ENCODE data around the gene SESTD1. TPM values are rescaled to one million over a fixed set of nuclear protein-coding genes. Genes with fewer than 3 reads are reported as not detected.
A peak's percentile ranks its signal among the peaks of the same experiment; 100 is the strongest.
"Not testable (repeated sequence)": the region's sequence is repeated elsewhere in the genome, so short reads cannot be mapped to it uniquely, and the experiment has no call there.

SESTD1 gene
- total and polyA plus RNA-seq, 7 experiments from 2014 or later = 1.2 to 23.2 (median 7.8) TPM

DNA sequence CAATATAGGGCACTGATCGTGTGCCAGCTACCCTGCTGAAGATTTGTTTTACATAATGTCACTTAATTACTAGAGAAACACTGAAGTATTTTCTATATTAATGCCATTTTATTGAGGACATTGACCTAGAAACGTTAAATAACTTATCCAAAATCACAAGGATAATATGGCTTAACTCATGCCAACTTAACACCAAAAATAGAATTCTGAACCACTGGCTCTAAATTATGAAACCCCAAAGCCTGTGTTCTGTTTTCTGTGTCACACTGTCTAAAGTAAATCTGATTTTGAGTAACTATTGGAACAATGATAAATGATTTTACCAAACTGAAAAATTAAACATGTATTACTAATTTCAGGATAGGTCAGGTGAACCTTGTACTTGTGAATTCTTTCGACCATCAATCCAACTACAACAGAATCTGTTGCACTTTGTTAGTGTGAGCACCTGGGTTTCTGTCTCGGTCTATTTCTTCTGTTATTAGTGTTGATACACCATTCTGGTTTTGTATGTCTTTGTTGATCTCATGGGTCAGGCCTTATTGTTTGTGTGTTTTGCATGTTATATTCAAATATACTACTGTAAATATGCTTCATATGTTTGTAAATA is 166.4 kb downstream of the SESTD1 start:
- intact Hi-C loops (cut with micrococcal nuclease) = loop anchor here (5.0 kb wide), 2 partner anchors 46 to 66 kb away; partner anchors contain the start of gene CCDC141 (in 1 of the 2)
- no peak for DNase-seq
- Histone ChIP-seq H3K27ac (ENCODE audit: low read depth, low read length) (no peak overlapping the region), H3K27me3 (ENCODE audit: control insufficient read depth in 2 of 2, insufficient read depth in 2 of 2, low read length in 2 of 2) (no peaks in the 10 kb centered on the region), H3K36me3 (ENCODE audit: control insufficient read depth in 2 of 3, insufficient read depth in 3 of 3, low read length in 3 of 3) (no peaks in the 10 kb centered on the region), H3K4me3 (ENCODE audit: low read length) (no peak overlapping the region), H3K9me3 (ENCODE audit: control insufficient read depth in 2 of 3, low read length in 3 of 3) (no peaks in the 10 kb centered on the region), H3K4me1 (ENCODE audit: control insufficient read depth in 2 of 2, insufficient read depth in 2 of 2, low read length in 2 of 2) (peaks cover 9 to 14% of the 10 kb centered on the region in 2 donors)
- ChIA-PET POLR2A (no interaction called here), CTCF (no interaction called here)
- H3K36me3 Mint-ChIP-seq = peaks cover 0 to 10% (median 0%) of the 10 kb centered on the region in 5 donors
- peaks cover 7 to 29% (median 21%) of the 10 kb centered on the region in 7 donors for H3K4me1 Mint-ChIP-seq
- peaks cover 0 to 9% (median 3%) of the 10 kb centered on the region in 11 donors for H3K9me3 Mint-ChIP-seq
- H3K27me3 Mint-ChIP-seq = no peaks in the 10 kb centered on the region
- no peak overlapping the region for H3K4me3 Mint-ChIP-seq
- H3K27ac Mint-ChIP-seq = peak overlapping the region in 1 of 9 donors; percentile 9
- no peak for ATAC-seq

DNA sequence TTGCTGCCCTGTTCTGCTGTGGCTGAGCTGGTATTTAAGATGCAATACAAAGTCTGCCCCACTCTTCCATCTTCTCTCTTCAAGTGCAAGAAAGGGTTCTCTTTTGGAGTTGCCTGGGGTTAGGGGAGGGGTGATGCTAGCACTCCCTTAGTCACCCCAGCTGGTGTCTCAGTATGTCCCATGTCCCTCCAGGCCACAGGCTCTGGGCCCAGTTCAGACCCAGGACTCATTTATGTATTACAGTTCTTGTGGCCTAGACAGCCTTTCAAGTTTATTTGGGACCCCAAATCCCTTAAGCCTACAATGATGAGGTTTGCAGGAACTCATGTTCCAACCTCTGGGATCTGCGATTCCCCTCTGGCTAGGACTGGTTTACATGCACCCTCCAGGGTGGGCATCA is 167.5 kb downstream of the SESTD1 start:
- H3K4me1 Mint-ChIP-seq = peaks cover 7 to 34% (median 21%) of the 10 kb centered on the region in 7 donors
- Histone ChIP-seq H3K36me3 (ENCODE audit: control insufficient read depth in 2 of 3, insufficient read depth in 3 of 3, low read length in 3 of 3) (no peaks in the 10 kb centered on the region), H3K27ac (ENCODE audit: low read depth, low read length) (no peak overlapping the region), H3K27me3 (ENCODE audit: control insufficient read depth in 2 of 2, insufficient read depth in 2 of 2, low read length in 2 of 2) (no peaks in the 10 kb centered on the region), H3K4me1 (ENCODE audit: control insufficient read depth in 2 of 2, insufficient read depth in 2 of 2, low read length in 2 of 2) (peaks cover 9 to 14% of the 10 kb centered on the region in 2 donors), H3K4me3 (ENCODE audit: low read length) (no peak overlapping the region), H3K9me3 (ENCODE audit: control insufficient read depth in 2 of 3, low read length in 3 of 3) (no peaks in the 10 kb centered on the region)
- intact Hi-C loops (cut with micrococcal nuclease) = loop anchor here (5.0 kb wide), 2 partner anchors 45 to 65 kb away; partner anchors contain the start of gene CCDC141 (in 1 of the 2)
- H3K27ac Mint-ChIP-seq = peak overlapping the region in 2 of 9 donors; percentile 11 to 51
- H3K27me3 Mint-ChIP-seq = no peaks in the 10 kb centered on the region
- H3K36me3 Mint-ChIP-seq = peaks cover 0 to 10% (median 0%) of the 10 kb centered on the region in 5 donors
- ChIA-PET POLR2A (no interaction called here), CTCF (no interaction called here)
- peaks cover 0 to 10% (median 3%) of the 10 kb centered on the region in 11 donors for H3K9me3 Mint-ChIP-seq
- no peak for DNase-seq
- ATAC-seq = no peak
- peak overlapping the region in 1 of 10 donors; percentile 16 for H3K4me3 Mint-ChIP-seq

DNA sequence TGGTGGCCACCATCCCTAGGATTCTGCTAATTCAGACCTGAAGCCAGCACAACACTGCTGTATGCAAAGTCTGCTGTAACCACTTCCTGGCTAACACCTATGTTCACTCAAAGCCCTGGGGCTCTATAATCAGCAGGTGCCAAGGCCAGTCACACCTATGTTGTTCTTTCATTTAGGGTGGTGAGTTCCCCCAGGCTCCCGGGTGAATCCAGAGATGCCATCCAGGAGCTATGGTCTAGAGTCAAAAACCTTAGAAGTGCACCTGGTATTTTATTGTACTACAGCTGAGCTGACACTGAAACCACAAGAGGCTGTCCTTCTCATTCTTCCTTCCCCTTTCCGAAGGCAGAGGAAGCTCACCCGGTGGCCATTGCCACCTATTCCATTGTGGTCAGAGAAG is 168.5 kb downstream of the SESTD1 start:
- peak in 6 of 9 donors; percentile 8 to 33 (median 25) for DNase-seq
- Histone ChIP-seq H3K4me3 (ENCODE audit: low read length) (peak overlapping the region; percentile 27), H3K36me3 (ENCODE audit: control insufficient read depth in 2 of 3, insufficient read depth in 3 of 3, low read length in 3 of 3) (no peaks in the 10 kb centered on the region), H3K4me1 (ENCODE audit: control insufficient read depth in 2 of 2, insufficient read depth in 2 of 2, low read length in 2 of 2) (peaks cover 9 to 14% of the 10 kb centered on the region in 2 donors), H3K9me3 (ENCODE audit: control insufficient read depth in 2 of 3, low read length in 3 of 3) (no peaks in the 10 kb centered on the region), H3K27me3 (ENCODE audit: control insufficient read depth in 2 of 2, insufficient read depth in 2 of 2, low read length in 2 of 2) (no peaks in the 10 kb centered on the region), H3K27ac (ENCODE audit: low read depth, low read length) (no peak overlapping the region)
- peaks cover 0 to 9% (median 0%) of the 10 kb centered on the region in 5 donors for H3K36me3 Mint-ChIP-seq
- POLR2A ChIA-PET = no interaction called here
- H3K27ac Mint-ChIP-seq = peak overlapping the region in 8 of 9 donors; percentile 3 to 77 (median 31)
- peaks cover 0 to 14% (median 5%) of the 10 kb centered on the region in 11 donors for H3K9me3 Mint-ChIP-seq
- CTCF ChIA-PET = interaction anchor here (1.1 kb wide), 1 partner anchor 10 kb away, joined by 3 read pairs; no protein-coding TSS in a partner anchor
- H3K4me1 Mint-ChIP-seq = peaks cover 7 to 34% (median 21%) of the 10 kb centered on the region in 7 donors
- ATAC-seq = peak; percentile 65
- H3K27me3 Mint-ChIP-seq = no peaks in the 10 kb centered on the region
- peak overlapping the region; percentile 3 to 64 (median 26) for H3K4me3 Mint-ChIP-seq
- intact Hi-C loops (cut with micrococcal nuclease) = loop anchor here (1.0 to 5.0 kb wide), 3 partner anchors 10 to 64 kb away; partner anchors contain the start of gene CCDC141 (in 1 of the 2)

DNA sequence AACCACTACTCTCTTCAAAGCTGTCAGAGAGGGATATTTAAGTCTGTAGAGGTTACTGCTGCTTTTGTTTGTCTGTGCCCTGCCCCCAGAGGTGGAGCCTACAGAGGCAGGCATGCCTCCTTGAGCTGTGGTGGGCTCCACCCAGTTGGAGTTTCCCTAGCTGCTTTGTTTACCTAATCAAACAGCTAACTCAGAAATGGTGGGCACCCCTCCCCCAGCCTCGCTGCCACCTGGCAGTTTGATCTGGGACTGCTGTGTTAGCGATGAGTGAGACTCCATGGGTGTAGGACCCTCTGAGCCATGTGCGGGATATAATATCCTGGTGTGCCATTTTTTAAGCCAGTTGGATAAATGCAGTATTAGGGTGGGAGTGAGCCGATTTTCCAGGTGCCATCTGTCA is 171.7 kb downstream of the SESTD1 start:
- H3K27me3 ChIP-seq (ENCODE audit: control insufficient read depth in 2 of 2, insufficient read depth in 2 of 2, low read length in 2 of 2); ATAC-seq; H3K27me3 Mint-ChIP-seq; POLR2A ChIA-PET; H3K27ac Mint-ChIP-seq; H3K4me3 ChIP-seq (ENCODE audit: low read length); H3K9me3 ChIP-seq (ENCODE audit: control insufficient read depth in 2 of 3, low read length in 3 of 3); CTCF ChIA-PET; H3K4me3 Mint-ChIP-seq; H3K27ac ChIP-seq (ENCODE audit: low read depth, low read length); H3K36me3 ChIP-seq (ENCODE audit: control insufficient read depth in 2 of 3, insufficient read depth in 3 of 3, low read length in 3 of 3); intact Hi-C loops (cut with micrococcal nuclease): not testable (repeated sequence)
- Mint-ChIP-seq H3K9me3 (peaks cover 3 to 15% (median 5%) of the 10 kb centered on the region in 11 donors), H3K4me1 (peaks cover 7 to 34% (median 21%) of the 10 kb centered on the region in 7 donors), H3K36me3 (peaks cover 0 to 11% (median 3%) of the 10 kb centered on the region in 5 donors)
- DNase-seq = peak in 1 of 9 donors; percentile 7
- peaks cover 9 to 14% of the 10 kb centered on the region in 2 donors for H3K4me1 ChIP-seq (ENCODE audit: control insufficient read depth in 2 of 2, insufficient read depth in 2 of 2, low read length in 2 of 2)

DNA sequence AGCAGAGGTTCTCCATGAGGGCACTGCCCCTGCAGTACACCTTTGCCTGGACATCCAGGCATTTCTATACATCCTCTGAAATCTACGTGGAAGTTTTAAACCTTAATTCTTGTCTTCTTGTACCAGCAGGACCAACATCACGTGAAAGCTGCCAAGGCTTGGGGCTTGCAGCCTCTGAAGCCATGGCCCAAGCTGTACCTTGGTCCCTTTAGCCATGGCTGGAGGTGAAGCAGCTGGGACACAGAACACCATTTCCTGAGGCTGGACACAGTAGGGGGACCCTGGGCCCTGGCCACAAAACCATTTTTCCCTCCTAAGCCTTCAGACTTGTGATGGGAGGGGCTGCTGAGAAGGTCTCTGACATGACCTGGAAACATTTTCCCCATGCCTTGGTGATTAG is 181.9 kb downstream of the SESTD1 start:
- H3K27ac Mint-ChIP-seq = no peak overlapping the region
- H3K27me3 ChIP-seq (ENCODE audit: control insufficient read depth in 2 of 2, insufficient read depth in 2 of 2, low read length in 2 of 2) = no peaks in the 10 kb centered on the region
- DNase-seq (no peak), ATAC-seq (no peak)
- peaks cover 0 to 9% (median 4%) of the 10 kb centered on the region in 5 donors for H3K36me3 Mint-ChIP-seq
- peaks cover 3 to 30% (median 16%) of the 10 kb centered on the region in 11 donors for H3K9me3 Mint-ChIP-seq
- no peaks in the 10 kb centered on the region for H3K4me1 ChIP-seq (ENCODE audit: control insufficient read depth in 2 of 2, insufficient read depth in 2 of 2, low read length in 2 of 2)
- H3K9me3 ChIP-seq (ENCODE audit: control insufficient read depth in 2 of 3, low read length in 3 of 3) = peaks cover 0 to 3% (median 0%) of the 10 kb centered on the region in 3 experiments
- H3K4me1 Mint-ChIP-seq = peaks cover 0 to 2% (median 0%) of the 10 kb centered on the region in 7 donors
- peaks cover 0 to 3% (median 0%) of the 10 kb centered on the region in 5 donors for H3K27me3 Mint-ChIP-seq
- H3K27ac ChIP-seq (ENCODE audit: low read depth, low read length) = no peak overlapping the region
- no peaks in the 10 kb centered on the region for H3K36me3 ChIP-seq (ENCODE audit: control insufficient read depth in 2 of 3, insufficient read depth in 3 of 3, low read length in 3 of 3)
- ChIA-PET POLR2A (no interaction called here), CTCF (no interaction called here)
- intact Hi-C loops (cut with micrococcal nuclease) = no loop called here
- no peak overlapping the region for H3K4me3 Mint-ChIP-seq
- H3K4me3 ChIP-seq (ENCODE audit: low read length) = no peak overlapping the region

DNA sequence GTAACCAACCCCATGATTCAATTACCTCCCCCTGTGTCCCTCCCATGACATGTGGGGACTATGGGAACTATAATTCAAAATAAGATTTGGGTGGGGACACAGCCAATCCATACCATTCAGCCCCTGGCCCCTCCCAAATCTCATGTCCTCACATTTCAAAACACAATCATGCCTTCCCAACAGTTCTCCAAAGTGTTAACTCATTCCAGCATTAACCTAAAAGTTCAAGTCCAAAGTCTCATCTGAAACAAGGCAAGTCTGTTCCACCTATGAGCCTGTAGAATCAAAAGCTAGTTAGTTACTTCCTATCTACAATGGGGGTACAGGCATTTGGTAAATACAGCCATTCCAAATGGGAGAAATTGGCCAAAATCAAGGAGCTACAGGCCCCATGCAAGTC is 182.7 kb downstream of the SESTD1 start:
- H3K4me3 ChIP-seq (ENCODE audit: low read length) = no peak overlapping the region

More for the DNA sequence above, 182.7 kb downstream of the SESTD1 start:
- peaks cover 3 to 38% (median 20%) of the 10 kb centered on the region in 11 donors for H3K9me3 Mint-ChIP-seq
- no peak overlapping the region for H3K27ac Mint-ChIP-seq
- no peak overlapping the region for H3K4me3 Mint-ChIP-seq
- no peak for DNase-seq
- Histone ChIP-seq H3K9me3 (ENCODE audit: control insufficient read depth in 2 of 3, low read length in 3 of 3) (peaks cover 0 to 3% (median 0%) of the 10 kb centered on the region in 3 experiments), H3K27me3 (ENCODE audit: control insufficient read depth in 2 of 2, insufficient read depth in 2 of 2, low read length in 2 of 2) (no peaks in the 10 kb centered on the region), H3K36me3 (ENCODE audit: control insufficient read depth in 2 of 3, insufficient read depth in 3 of 3, low read length in 3 of 3) (no peaks in the 10 kb centered on the region), H3K27ac (ENCODE audit: low read depth, low read length) (no peak overlapping the region), H3K4me1 (ENCODE audit: control insufficient read depth in 2 of 2, insufficient read depth in 2 of 2, low read length in 2 of 2) (no peaks in the 10 kb centered on the region)
- intact Hi-C loops (cut with micrococcal nuclease) = no loop called here
- ATAC-seq = no peak
- ChIA-PET POLR2A (no interaction called here), CTCF (no interaction called here)
- peaks cover 0 to 2% (median 0%) of the 10 kb centered on the region in 7 donors for H3K4me1 Mint-ChIP-seq
- H3K36me3 Mint-ChIP-seq = peaks cover 3 to 14% (median 10%) of the 10 kb centered on the region in 5 donors
- H3K27me3 Mint-ChIP-seq = peaks cover 0 to 3% (median 0%) of the 10 kb centered on the region in 5 donors

Data from naive thymus-derived CD4-positive, alpha-beta T cell (primary cell).